Liver (tissue), 9 donors: Measurements from ENCODE around the gene THOC7. TPM values are rescaled to one million over a fixed set of nuclear protein-coding genes. Genes with fewer than 3 reads are reported as not detected.

ENCODE experiments used
- DNase-seq: peaks from one replicate; pipeline ENCODE4 v3.0.0-alpha.2; 2017; ENCODE audit warnings: low spot score
- H3K27ac ChIP-seq, 2 donors: one replicate each; pipeline ENCODE4 v1.7.0; 2013; ENCODE audit warnings: inconsistent platforms in 2 of 2, low read length in 2 of 2, control low read depth in 1 of 2, low read depth in 1 of 2, mild to moderate bottlenecking in 1 of 2
- H3K27me3 ChIP-seq, 4 donors: one replicate each; pipeline versions ENCODE4 v1.6.1 to v1.7.0; 2013; ENCODE audit warnings: low read length in 3 of 4, inconsistent platforms in 1 of 4, mild to moderate bottlenecking in 1 of 4, moderate library complexity in 1 of 4; ENCODE audit not compliant: control insufficient read depth in 4 of 4, insufficient read depth in 4 of 4
- H3K36me3 ChIP-seq, 4 donors: one replicate each; pipeline versions ENCODE4 v1.6.1 to v1.7.0; 2013; ENCODE audit warnings: low read length in 3 of 4, mild to moderate bottlenecking in 3 of 4, low read depth in 1 of 4, moderate library complexity in 1 of 4; ENCODE audit not compliant: control insufficient read depth in 4 of 4, insufficient read depth in 3 of 4
- H3K4me1 ChIP-seq, 4 donors: one replicate each; pipeline versions ENCODE4 v1.6.1 to v1.7.0; 2013; ENCODE audit warnings: low read length in 3 of 4, mild to moderate bottlenecking in 3 of 4, moderate library complexity in 1 of 4; ENCODE audit not compliant: control insufficient read depth in 4 of 4, insufficient read depth in 4 of 4
- H3K4me3 ChIP-seq, 3 donors: one replicate each; pipeline versions ENCODE4 v1.6.1 to v1.7.0; 2013; ENCODE audit warnings: low read length in 3 of 3, control low read depth in 1 of 3, low read depth in 1 of 3, mild to moderate bottlenecking in 1 of 3
- H3K9ac ChIP-seq, 2 donors: one replicate each; pipeline ENCODE4 v1.7.0; 2013; ENCODE audit warnings: low read length in 2 of 2, mild to moderate bottlenecking in 2 of 2, moderate library complexity in 2 of 2, control low read depth in 1 of 2, low read depth in 1 of 2
- H3K9me3 ChIP-seq, 4 donors: one replicate each; pipeline versions ENCODE4 v1.6.1 to v1.7.0; 2013; ENCODE audit warnings: low read length in 3 of 4; ENCODE audit not compliant: control insufficient read depth in 4 of 4
- EGR1 ChIP-seq, 2 donors: IDR thresholded peaks; 2 replicates each; pipeline ENCODE4 v1.6.1; 2016 to 2018; ENCODE audit warnings: antibody characterized with exemption in 2 of 2, low read depth in 2 of 2
- FOXA1 ChIP-seq: IDR thresholded peaks from 2 replicates; pipeline ENCODE4 v1.6.1; 2016; ENCODE audit warnings: antibody characterized with exemption
- FOXA2 ChIP-seq: IDR thresholded peaks from 2 replicates; pipeline ENCODE4 v1.6.1; 2016; ENCODE audit warnings: antibody characterized with exemption
- GABPA ChIP-seq, 2 donors: IDR thresholded peaks in 1 of 2; conservative IDR thresholded peaks in 1 of 2; 2 replicates each; pipeline ENCODE4 v1.6.1; 2016; ENCODE audit warnings: antibody characterized with exemption in 2 of 2, mild to moderate bottlenecking in 1 of 2, moderate library complexity in 1 of 2
- HNF4A ChIP-seq, 2 donors: conservative IDR thresholded peaks; 2 replicates each; pipeline ENCODE4 v1.6.1; 2016; ENCODE audit warnings: antibody characterized with exemption in 2 of 2, mild to moderate bottlenecking in 2 of 2
- HNF4G ChIP-seq: IDR thresholded peaks from 2 replicates; pipeline ENCODE4 v1.6.1; 2016; ENCODE audit warnings: antibody characterized with exemption
- JUND ChIP-seq, 2 donors: IDR thresholded peaks; 2 replicates each; pipeline ENCODE4 v1.6.1; 2016; ENCODE audit warnings: antibody characterized with exemption in 2 of 2
- NR2F2 ChIP-seq: IDR thresholded peaks from 2 replicates; pipeline ENCODE4 v1.6.1; 2016; ENCODE audit warnings: antibody characterized with exemption
- RAD21 ChIP-seq, 2 donors: IDR thresholded peaks; 2 replicates each; pipeline ENCODE4 v1.6.1; 2016; ENCODE audit warnings: antibody characterized with exemption in 2 of 2, mild to moderate bottlenecking in 2 of 2
- RXRA ChIP-seq, 2 donors: IDR thresholded peaks; 2 replicates each; pipeline ENCODE4 v1.6.1; 2017 to 2018; ENCODE audit warnings: antibody characterized with exemption in 2 of 2, mild to moderate bottlenecking in 1 of 2
- SP1 ChIP-seq: IDR thresholded peaks from 2 replicates; pipeline ENCODE4 v1.6.1; 2018; ENCODE audit warnings: antibody characterized with exemption, mild to moderate bottlenecking
- YY1 ChIP-seq: IDR thresholded peaks from 2 replicates; pipeline ENCODE4 v1.6.1; 2016; ENCODE audit warnings: antibody characterized with exemption, mild to moderate bottlenecking
- WGBS: extraction: QIAGEN DNeasy Blood & Tissue Kit; methylation state at CpG from one replicate; pipeline ENCODE4 v1.1.7; 2013; 5-methylcytosine and 5-hydroxymethylcytosine counted together
- polyA plus RNA-seq, 2 donors: library from polyadenylated mRNA; stranded (reverse) in 1 of 2; unstranded in 1 of 2; fragments of 200-250 nt in 1 of 2; fragments of >200 nt in 1 of 2; fragmentation: Nextera tagmentation in 1 of 2; extraction: Ambion mirVana in 1 of 2; gene quantifications; one replicate each; pipeline versions ENCODE4 v1.2.1 to v1.2.3, GENCODE V29; 2013 to 2015
- total RNA-seq, 2 donors: library from RNA; depleted of rRNA; stranded (reverse); fragments of >200 nt; gene quantifications; one replicate each; pipeline ENCODE4 v1.2.3, GENCODE V29; 2014
- TF ChIP-seq, protein P1 (sequence below): IDR thresholded peaks from 2 replicates; pipeline ENCODE4 v1.6.1; 2016; ENCODE audit warnings: antibody characterized with exemption
- TF ChIP-seq, protein P2 (sequence below): IDR thresholded peaks from 2 replicates; pipeline ENCODE4 v1.6.1; 2016; ENCODE audit warnings: antibody characterized with exemption
- TF ChIP-seq, protein P3 (sequence below): IDR thresholded peaks from 2 replicates; pipeline ENCODE4 v1.6.1; 2016; ENCODE audit warnings: antibody characterized with exemption
- TF ChIP-seq, protein P4 (sequence below): IDR thresholded peaks from 2 replicates; pipeline ENCODE4 v1.6.1; 2016; ENCODE audit warnings: antibody characterized with exemption, mild to moderate bottlenecking
- TF ChIP-seq, protein P5 (sequence below): fragments of 150-350 bp; IDR thresholded peaks from 2 replicates; pipeline ENCODE4 v1.5.1; 2017; ENCODE audit warnings: improper control_type of control experiment, low read depth, low read length; ENCODE audit not compliant: missing input control
- donor health status: healthy.
- donor health status: healthy.
- donor health status: healthy.
- donor health status: healthy.
- donor health status: healthy.

THOC7 gene
- total and polyA plus RNA-seq, 4 donors = 11.7 to 38.6 (median 23.0) TPM

DNA sequence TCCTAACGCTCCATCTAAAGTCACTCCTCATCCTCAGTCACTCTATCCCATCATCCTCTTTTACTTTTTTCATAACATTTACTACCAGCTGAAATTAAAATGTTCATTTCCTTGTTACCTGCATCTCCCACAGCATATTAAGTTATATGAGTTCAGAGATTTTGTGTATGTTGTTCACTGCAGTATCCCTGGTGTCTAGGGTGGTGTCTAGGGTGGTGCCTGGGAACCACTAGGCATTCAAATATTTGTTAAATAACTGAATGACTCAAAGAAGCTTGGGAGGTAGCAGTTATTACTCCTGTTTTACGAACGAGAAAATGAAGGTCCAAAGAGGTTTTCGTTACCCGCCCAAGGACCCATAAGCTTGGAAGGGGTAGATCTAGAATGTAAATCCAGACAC, 46.4 kb downstream of the THOC7 start:
- Histone ChIP-seq H3K27me3 (no peaks in the 10 kb centered on the region), H3K9ac (no peak overlapping the region), H3K9me3 (no peaks in the 10 kb centered on the region), H3K4me1 (no peaks in the 10 kb centered on the region), H3K27ac (no peak overlapping the region), H3K36me3 (no peaks in the 10 kb centered on the region), H3K4me3 (no peak overlapping the region)
- TF ChIP-seq RAD21 (IDR thresholded peaks at IDR 0.05) (no peak), SP1 (no peak), HNF4G (no peak), HNF4A (conservative IDR thresholded peaks at IDR 0.05) (no peak), GABPA (IDR thresholded peaks at IDR 0.05 in 1 of 2, conservative IDR thresholded peaks at IDR 0.05 in 1 of 2) (no peak), EGR1 (IDR thresholded peaks at IDR 0.05; ENCODE audit: low read depth in 2 of 2) (no peak), YY1 (no peak)
- TF ChIP-seq, protein P1, sequence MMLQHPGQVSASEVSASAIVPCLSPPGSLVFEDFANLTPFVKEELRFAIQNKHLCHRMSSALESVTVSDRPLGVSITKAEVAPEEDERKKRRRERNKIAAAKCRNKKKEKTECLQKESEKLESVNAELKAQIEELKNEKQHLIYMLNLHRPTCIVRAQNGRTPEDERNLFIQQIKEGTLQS = no peak
- TF ChIP-seq, protein P2, sequence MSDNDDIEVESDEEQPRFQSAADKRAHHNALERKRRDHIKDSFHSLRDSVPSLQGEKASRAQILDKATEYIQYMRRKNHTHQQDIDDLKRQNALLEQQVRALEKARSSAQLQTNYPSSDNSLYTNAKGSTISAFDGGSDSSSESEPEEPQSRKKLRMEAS = no peak
- TF ChIP-seq, protein P3, sequence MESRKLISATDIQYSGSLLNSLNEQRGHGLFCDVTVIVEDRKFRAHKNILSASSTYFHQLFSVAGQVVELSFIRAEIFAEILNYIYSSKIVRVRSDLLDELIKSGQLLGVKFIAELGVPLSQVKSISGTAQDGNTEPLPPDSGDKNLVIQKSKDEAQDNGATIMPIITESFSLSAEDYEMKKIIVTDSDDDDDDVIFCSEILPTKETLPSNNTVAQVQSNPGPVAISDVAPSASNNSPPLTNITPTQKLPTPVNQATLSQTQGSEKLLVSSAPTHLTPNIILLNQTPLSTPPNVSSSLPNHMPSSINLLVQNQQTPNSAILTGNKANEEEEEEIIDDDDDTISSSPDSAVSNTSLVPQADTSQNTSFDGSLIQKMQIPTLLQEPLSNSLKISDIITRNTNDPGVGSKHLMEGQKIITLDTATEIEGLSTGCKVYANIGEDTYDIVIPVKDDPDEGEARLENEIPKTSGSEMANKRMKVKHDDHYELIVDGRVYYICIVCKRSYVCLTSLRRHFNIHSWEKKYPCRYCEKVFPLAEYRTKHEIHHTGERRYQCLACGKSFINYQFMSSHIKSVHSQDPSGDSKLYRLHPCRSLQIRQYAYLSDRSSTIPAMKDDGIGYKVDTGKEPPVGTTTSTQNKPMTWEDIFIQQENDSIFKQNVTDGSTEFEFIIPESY = no peak
- TF ChIP-seq, protein P4, sequence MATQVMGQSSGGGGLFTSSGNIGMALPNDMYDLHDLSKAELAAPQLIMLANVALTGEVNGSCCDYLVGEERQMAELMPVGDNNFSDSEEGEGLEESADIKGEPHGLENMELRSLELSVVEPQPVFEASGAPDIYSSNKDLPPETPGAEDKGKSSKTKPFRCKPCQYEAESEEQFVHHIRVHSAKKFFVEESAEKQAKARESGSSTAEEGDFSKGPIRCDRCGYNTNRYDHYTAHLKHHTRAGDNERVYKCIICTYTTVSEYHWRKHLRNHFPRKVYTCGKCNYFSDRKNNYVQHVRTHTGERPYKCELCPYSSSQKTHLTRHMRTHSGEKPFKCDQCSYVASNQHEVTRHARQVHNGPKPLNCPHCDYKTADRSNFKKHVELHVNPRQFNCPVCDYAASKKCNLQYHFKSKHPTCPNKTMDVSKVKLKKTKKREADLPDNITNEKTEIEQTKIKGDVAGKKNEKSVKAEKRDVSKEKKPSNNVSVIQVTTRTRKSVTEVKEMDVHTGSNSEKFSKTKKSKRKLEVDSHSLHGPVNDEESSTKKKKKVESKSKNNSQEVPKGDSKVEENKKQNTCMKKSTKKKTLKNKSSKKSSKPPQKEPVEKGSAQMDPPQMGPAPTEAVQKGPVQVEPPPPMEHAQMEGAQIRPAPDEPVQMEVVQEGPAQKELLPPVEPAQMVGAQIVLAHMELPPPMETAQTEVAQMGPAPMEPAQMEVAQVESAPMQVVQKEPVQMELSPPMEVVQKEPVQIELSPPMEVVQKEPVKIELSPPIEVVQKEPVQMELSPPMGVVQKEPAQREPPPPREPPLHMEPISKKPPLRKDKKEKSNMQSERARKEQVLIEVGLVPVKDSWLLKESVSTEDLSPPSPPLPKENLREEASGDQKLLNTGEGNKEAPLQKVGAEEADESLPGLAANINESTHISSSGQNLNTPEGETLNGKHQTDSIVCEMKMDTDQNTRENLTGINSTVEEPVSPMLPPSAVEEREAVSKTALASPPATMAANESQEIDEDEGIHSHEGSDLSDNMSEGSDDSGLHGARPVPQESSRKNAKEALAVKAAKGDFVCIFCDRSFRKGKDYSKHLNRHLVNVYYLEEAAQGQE = no peak
- 89% methylated on average over 5 of the region's 5 CpGs for WGBS
- DNase-seq = no peak

DNA sequence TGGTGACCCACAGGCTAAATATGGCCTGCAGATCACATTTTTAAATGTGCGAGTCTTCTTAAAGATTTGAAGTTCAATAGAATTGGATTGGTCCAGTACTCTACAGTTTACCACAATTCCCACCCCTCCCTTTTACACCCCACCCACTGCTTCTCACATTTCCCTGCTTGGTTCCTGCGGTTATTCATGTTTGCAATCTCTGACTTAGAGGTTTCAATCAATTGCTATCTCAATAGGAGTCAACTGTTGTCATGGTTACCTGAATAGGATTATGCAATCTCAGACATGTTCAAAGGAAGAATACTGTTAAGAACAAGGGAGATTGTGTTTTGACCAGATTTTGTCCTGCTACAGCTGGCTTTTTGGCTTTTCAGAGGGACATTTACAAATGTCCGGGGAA, 49.4 kb downstream of the THOC7 start:
- Histone ChIP-seq H3K36me3 (no peaks in the 10 kb centered on the region), H3K27me3 (no peaks in the 10 kb centered on the region), H3K9me3 (no peaks in the 10 kb centered on the region), H3K9ac (no peak overlapping the region), H3K27ac (no peak overlapping the region), H3K4me3 (no peak overlapping the region), H3K4me1 (no peaks in the 10 kb centered on the region)
- 64% methylated on average over 3 of the region's 3 CpGs for WGBS
- no peak for TF ChIP-seq GABPA (IDR thresholded peaks at IDR 0.05 in 1 of 2, conservative IDR thresholded peaks at IDR 0.05 in 1 of 2)
- no peak for TF ChIP-seq RXRA (IDR thresholded peaks at IDR 0.05)
- no peak for TF ChIP-seq HNF4A (conservative IDR thresholded peaks at IDR 0.05)
- TF ChIP-seq, protein P5, sequence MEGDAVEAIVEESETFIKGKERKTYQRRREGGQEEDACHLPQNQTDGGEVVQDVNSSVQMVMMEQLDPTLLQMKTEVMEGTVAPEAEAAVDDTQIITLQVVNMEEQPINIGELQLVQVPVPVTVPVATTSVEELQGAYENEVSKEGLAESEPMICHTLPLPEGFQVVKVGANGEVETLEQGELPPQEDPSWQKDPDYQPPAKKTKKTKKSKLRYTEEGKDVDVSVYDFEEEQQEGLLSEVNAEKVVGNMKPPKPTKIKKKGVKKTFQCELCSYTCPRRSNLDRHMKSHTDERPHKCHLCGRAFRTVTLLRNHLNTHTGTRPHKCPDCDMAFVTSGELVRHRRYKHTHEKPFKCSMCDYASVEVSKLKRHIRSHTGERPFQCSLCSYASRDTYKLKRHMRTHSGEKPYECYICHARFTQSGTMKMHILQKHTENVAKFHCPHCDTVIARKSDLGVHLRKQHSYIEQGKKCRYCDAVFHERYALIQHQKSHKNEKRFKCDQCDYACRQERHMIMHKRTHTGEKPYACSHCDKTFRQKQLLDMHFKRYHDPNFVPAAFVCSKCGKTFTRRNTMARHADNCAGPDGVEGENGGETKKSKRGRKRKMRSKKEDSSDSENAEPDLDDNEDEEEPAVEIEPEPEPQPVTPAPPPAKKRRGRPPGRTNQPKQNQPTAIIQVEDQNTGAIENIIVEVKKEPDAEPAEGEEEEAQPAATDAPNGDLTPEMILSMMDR = no peak
- TF ChIP-seq HNF4G = no peak
- TF ChIP-seq JUND (IDR thresholded peaks at IDR 0.05) = no peak
- TF ChIP-seq RAD21 (IDR thresholded peaks at IDR 0.05) = no peak
- TF ChIP-seq, protein P3 = no peak
- TF ChIP-seq NR2F2 = no peak
- TF ChIP-seq YY1 = no peak
- TF ChIP-seq EGR1 (IDR thresholded peaks at IDR 0.05; ENCODE audit: low read depth in 2 of 2) = no peak
- TF ChIP-seq, protein P1 = no peak
- no peak for TF ChIP-seq FOXA2
- TF ChIP-seq, protein P2 = no peak
- TF ChIP-seq FOXA1 = no peak
- TF ChIP-seq SP1 = no peak
- DNase-seq = no peak
